Right ventricle myocardium inferior (tissue), 1 donor: ENCODE measurements around the gene FAN1. TPM values are rescaled to one million over a fixed set of nuclear protein-coding genes. Genes with fewer than 3 reads are reported as not detected.

Experiments used
- ATAC-seq: fragments of 200-7000 bp; cut with Tn5 transposase; one replicate; pipeline ENCODE4 v1.9.1; 2020; ENCODE audit warnings: mild to moderate bottlenecking, moderate library complexity
- DNase-seq: peaks from one replicate; pipeline ENCODE4 v3.0.0; 2021; ENCODE audit errors: missing footprints
- intact Hi-C: fragments of 100-400 bp; cut with DNase I; formaldehyde crosslinking; loops from one replicate; pipeline ENCODE4 v1.11.0; 2022
- total RNA-seq: library from RNA; stranded (reverse); fragmentation: NEBNext Ultra II Directional; extraction: Animal tissue kit (Norgen Biotek cat#: 25700); gene quantifications from one replicate; pipeline ENCODE4 v1.2.1, GENCODE V29; 2021
- donor health status: DM: no; HTN: yes; CAD: no; lungs with severe emphysema.

FAN1 gene
- total RNA-seq, 1 donor from 2014 or later: 23.5 TPM

DNA sequence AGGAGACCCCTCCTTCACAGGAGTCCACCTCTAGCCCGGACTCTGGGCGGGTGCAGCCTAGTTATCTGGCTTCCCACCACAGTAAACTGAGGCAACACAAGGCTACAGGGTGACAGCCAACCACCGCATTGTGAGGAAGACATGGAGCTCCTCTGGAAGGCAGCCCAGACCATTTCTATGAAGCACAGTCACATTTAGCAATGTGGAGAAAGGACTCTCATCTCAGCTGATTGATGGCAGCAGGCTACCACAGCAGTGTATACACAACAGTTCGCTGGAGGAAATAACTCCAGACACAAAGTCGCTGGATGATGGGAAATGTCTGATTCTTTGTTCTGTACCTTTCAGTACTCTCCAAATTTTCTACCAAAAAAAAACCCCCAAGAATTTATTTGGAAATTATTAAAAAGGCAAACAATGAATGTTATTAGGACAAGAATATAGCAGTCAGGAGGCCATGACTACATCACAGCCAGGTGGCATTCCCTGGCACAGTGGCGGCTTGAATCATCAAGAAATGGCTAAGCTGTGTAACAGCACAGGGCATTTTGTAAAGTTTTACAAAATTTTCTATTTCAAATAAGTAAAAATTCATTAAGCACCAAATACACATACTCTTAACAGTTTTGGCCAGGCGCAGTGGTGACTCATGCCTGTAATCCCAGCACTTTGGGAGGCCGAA, 40.1 kb downstream of the FAN1 start:
- ATAC-seq (no peak), DNase-seq (no peak)
- intact Hi-C loops: loop anchor here (10.0 kb wide), 1 partner anchor 191 kb away; no protein-coding TSS in a partner anchor

- intact Hi-C loops: no loop called here
- ATAC-seq (peak; percentile 72), DNase-seq (no peak)
These were observed 49.5 kb downstream of the FAN1 start for GRCh38 chr15:30953183-30953582.

GRCh38 chr15:30953731-30954378, 50.1 kb downstream of the FAN1 start:
- DNase-seq (no peak), ATAC-seq (peak; percentile 52)
- intact Hi-C loops: no loop called here

GRCh38 chr15:30954674-30955073, 51.0 kb downstream of the FAN1 start:
- intact Hi-C loops: no loop called here
- DNase-seq: no peak

DNA sequence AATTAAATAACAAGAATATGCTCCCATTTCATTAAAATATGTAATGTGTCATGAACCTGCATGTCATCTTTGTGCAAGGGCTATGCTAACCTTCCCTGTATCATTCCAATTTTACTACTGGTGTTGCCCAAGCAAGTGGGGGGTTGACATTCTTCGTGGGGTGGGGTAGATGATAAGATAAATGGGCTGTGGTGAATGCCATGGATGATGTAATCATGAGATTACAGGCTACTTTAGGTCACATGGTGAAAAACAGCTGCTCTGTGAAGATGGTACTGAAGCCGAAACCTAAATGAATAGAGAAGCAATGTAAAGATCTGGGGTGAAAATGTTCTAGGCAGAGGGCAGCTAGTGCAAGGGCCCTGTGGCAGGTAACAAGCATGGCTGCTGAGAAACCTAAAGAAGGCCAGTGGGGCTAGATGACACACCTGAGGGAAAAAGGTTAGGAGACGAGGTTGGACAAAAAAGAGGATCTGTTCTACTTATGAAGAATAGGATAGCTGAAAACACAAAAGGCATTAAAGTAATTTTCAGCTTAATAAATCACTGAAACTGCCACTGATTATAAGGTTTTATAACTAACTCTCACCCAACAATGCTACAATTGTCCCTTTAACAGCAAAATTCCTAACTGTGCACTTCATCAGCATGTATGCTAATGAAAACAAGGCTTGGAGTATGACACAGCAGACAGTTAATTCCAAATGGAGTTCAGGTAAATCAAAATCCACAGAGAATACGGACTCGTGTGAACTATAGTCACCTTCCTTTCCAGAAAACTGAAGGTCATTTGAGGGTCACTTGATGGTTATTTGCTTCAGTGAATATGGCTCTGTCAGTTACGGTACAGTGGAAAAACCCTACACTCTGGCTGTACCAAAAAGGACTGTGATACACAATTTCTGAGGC, 52.8 kb downstream of the FAN1 start:
- ATAC-seq (no peak), DNase-seq (no peak)
- intact Hi-C loops: no loop called here

More at GRCh38 chr15:30954674-30955073, 51.0 kb downstream of the FAN1 start:
- no peak for ATAC-seq

DNA sequence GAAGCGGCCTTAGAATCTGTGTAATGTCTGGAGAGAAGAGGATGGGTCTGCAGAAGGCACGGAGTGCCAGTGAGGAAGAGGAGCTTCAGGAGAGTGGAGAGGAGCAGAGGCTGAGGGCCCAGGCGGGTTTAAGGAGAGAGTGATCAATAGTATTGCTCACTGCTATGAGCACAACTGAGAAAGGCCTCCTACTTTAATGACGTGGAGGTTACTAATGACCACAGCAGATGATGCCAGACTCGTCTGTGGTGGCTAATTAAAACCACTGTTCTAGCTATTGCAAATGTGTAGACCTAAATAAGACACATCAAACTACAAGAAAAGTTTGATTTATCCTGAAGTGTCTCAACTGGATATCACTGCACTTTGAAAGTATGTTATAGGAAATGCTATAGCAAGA, 54.5 kb downstream of the FAN1 start:
- intact Hi-C loops: no loop called here
- ATAC-seq (no peak), DNase-seq (no peak)

GRCh38 chr15:30962079-30962478, 58.4 kb downstream of the FAN1 start:
- no peak for ATAC-seq
- DNase-seq: no peak
- intact Hi-C loops: no loop called here

GRCh38 chr15:30962659-30963058, 58.9 kb downstream of the FAN1 start:
- intact Hi-C loops: no loop called here
- DNase-seq: no peak
- ATAC-seq: no peak

- intact Hi-C loops: no loop called here
- DNase-seq: no peak
- ATAC-seq: no peak
These were observed 60.0 kb downstream of the FAN1 start for GRCh38 chr15:30963681-30964080.

DNA sequence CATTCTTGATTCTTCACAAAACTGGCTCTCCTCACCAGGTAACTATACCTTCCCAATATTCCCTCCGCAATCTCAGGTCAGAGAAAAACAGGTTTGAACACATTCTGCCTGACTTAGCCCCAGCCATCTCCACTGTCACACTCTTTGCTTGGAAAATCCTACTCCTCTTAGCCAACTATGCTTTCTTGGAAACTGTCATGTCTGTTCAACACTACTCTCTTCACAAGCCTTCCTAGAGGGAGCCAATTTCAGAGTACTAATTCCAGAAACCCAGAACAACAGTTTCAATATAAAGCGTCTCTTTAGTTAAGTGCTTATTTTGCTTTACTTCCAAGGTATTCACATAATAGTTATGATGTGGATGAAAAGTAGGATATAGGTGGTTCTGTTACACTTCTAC, 66.0 kb downstream of the FAN1 start:
- intact Hi-C loops: no loop called here
- DNase-seq (no peak), ATAC-seq (no peak)

- intact Hi-C loops: no loop called here
- DNase-seq (no peak), ATAC-seq (no peak)
These were observed 69.7 kb downstream of the FAN1 start for GRCh38 chr15:30973379-30973778.

GRCh38 chr15:30974112-30974511, 70.4 kb downstream of the FAN1 start:
- DNase-seq: no peak
- intact Hi-C loops: no loop called here
- ATAC-seq: no peak

DNA sequence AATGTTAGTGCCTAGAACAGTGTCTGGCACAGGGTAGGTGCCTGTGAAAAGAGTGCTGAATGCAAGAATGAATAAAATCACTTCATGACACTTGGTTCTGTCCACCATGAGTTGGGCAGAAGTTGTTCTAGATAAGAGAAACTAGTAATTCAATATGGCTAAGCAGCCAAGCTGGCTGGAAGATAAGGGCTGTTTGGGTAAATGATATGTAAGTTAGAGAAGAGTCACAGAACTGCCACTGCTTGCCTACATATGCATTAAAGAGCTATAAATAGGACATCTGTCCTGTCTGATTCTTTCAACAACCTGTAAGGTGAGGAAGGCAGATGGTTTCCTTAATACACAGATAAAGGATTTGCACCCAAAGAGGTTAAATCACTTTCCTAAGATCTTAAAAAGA, 74.6 kb downstream of the FAN1 start:
- intact Hi-C loops: no loop called here
- no peak for ATAC-seq
- no peak for DNase-seq

GRCh38 chr15:30979457-30979856, 75.7 kb downstream of the FAN1 start:
- peak; percentile 20 for ATAC-seq

GRCh38 chr15:30984118-30984517, 80.4 kb downstream of the FAN1 start:
- intact Hi-C loops: no loop called here
- DNase-seq (no peak), ATAC-seq (no peak)

More at GRCh38 chr15:30979457-30979856, 75.7 kb downstream of the FAN1 start:
- DNase-seq: no peak
- intact Hi-C loops: no loop called here

DNA sequence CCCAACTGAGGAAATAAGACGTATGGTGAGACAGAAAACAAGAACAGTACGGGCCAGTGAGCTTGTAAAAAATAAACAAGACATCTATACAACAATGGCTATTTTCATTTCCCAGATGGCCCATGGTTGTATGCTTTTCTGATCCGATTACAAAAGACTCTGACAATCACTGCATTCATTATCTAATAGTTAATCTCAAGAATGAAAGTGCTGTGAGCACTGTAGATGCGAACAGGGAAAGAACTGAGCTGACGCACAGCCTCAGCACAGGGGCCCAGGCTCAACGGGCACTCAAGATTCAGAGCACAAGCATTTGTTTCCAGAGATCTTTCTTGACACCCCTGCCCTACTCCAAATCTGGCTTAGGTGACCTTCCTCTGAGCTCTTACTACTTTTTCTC, 80.8 kb downstream of the FAN1 start:
- DNase-seq (no peak), ATAC-seq (no peak)
- intact Hi-C loops: no loop called here

GRCh38 chr15:30985081-30985531, 81.4 kb downstream of the FAN1 start:
- ATAC-seq (peak; percentile 69), DNase-seq (peak; percentile 67)
- intact Hi-C loops: no loop called here

DNA sequence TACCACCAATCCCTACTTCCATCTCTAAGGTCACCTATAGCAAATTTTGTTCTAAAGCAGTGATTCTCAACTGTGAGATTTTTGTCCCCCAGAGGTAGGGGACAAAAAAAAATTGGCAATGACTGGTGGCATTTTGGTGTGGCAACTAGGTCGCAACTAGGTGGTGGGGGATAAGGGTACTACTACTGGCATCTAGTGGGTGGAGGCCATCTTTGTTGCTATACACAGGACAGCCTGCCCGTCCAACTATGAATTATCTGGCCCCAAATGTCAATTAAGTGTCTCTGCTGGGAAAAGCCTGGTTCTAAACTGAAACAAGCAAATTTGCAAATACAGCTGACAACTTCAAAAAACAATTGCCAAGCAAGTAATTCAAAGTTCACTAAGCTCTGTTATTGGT, 86.3 kb downstream of the FAN1 start:
- ATAC-seq (no peak), DNase-seq (no peak)
- intact Hi-C loops: loop anchor here (5.0 kb wide), 3 partner anchors 42 to 88 kb away; partner anchors contain the start of gene FAN1
